GM12801 (cell line): Measurements from ENCODE around the gene LMF1.

Experiments
- CTCF ChIP-seq: IDR thresholded peaks from one replicate; pipeline ENCODE4 v1.5.1; 2011; ENCODE audit warnings: control low read depth; ENCODE audit not compliant: insufficient read length; ENCODE audit errors: extremely low read depth

Gene LMF1

GRCh38 chr16:861446-861845 is 109.3 kb downstream of the LMF1 start:
- no peak for TF ChIP-seq CTCF

- TF ChIP-seq CTCF = no peak
Measured at GRCh38 chr16:860891-861290, 109.9 kb downstream of the LMF1 start.

- TF ChIP-seq CTCF = no peak
Measured at GRCh38 chr16:856811-857210, 114.0 kb downstream of the LMF1 start.

GRCh38 chr16:856101-856500 is 114.7 kb downstream of the LMF1 start:
- TF ChIP-seq CTCF = no peak

- no peak for TF ChIP-seq CTCF
Measured at GRCh38 chr16:855471-855870, 115.3 kb downstream of the LMF1 start.

GRCh38 chr16:854808-855410 is 115.9 kb downstream of the LMF1 start:
- no peak for TF ChIP-seq CTCF

GRCh38 chr16:853981-854807 is 116.6 kb downstream of the LMF1 start:
- TF ChIP-seq CTCF = no peak
